GM12801 (cell line): ENCODE results near the gene CNKSR3.

Experiments used
- TF ChIP-seq, protein P1 (sequence below): IDR thresholded peaks from one replicate; pipeline ENCODE4 v1.5.1; 2011; ENCODE audit warnings: control low read depth; ENCODE audit not compliant: insufficient read length; ENCODE audit errors: extremely low read depth

The CNKSR3 gene

GRCh38 chr6:154453329-154453728 is 57.2 kb downstream of the CNKSR3 start:
- TF ChIP-seq, protein P1, sequence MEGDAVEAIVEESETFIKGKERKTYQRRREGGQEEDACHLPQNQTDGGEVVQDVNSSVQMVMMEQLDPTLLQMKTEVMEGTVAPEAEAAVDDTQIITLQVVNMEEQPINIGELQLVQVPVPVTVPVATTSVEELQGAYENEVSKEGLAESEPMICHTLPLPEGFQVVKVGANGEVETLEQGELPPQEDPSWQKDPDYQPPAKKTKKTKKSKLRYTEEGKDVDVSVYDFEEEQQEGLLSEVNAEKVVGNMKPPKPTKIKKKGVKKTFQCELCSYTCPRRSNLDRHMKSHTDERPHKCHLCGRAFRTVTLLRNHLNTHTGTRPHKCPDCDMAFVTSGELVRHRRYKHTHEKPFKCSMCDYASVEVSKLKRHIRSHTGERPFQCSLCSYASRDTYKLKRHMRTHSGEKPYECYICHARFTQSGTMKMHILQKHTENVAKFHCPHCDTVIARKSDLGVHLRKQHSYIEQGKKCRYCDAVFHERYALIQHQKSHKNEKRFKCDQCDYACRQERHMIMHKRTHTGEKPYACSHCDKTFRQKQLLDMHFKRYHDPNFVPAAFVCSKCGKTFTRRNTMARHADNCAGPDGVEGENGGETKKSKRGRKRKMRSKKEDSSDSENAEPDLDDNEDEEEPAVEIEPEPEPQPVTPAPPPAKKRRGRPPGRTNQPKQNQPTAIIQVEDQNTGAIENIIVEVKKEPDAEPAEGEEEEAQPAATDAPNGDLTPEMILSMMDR, result no peak

- TF ChIP-seq, protein P1, result no peak
These were observed 60.0 kb downstream of the CNKSR3 start for GRCh38 chr6:154450498-154450897.

DNA sequence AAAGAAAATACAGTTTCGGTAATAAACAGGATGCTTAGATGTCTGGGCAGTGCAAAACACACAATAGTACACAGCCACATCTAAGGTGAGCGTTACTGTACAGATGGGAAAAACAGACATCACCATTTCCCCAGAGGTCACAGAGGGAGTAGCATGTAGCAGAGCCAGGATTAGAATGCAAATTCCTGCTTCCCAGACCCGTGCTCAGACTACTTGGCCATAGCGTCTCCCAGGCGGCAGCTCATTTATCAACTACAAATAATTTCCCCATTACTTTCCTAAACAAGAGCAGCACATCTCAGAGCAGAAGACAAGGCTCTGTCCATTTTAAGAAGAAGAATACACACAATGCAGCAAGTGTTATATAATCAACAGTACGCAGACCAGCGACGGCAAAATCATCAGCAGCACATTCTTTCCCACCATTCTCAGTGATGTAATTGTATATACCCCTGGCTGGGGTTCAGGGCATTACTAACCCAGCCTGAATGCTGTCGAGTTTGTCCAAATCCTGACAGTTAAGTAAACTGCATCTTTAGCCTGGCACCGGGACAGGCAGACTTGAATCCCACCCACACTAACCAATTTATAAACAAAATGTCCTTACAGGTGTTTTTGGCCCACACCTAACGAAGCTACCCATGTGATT is 61.9 kb downstream of the CNKSR3 start:
- TF ChIP-seq, protein P1, result no peak

- TF ChIP-seq, protein P1, result no peak
These were observed 62.5 kb downstream of the CNKSR3 start for GRCh38 chr6:154447954-154448353.

GRCh38 chr6:154446984-154447383 is 63.5 kb downstream of the CNKSR3 start:
- TF ChIP-seq, protein P1, result no peak

- TF ChIP-seq, protein P1, result no peak
These were observed 65.1 kb downstream of the CNKSR3 start for GRCh38 chr6:154445417-154445816.

DNA sequence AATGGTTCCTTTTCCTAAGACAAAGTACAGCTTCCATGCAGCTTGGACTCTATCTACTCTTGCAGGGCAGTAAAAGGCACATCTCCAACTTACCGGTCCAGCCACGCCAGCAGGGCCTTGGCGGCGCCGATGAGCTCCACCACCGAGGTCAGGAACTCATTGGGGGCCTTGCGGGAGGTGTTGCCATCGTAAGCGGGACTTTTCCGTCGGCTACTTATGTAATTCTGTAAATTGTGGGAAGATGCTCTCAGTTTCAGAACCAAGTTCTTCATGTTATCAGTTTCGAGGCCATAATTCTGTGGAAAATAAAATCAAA is 68.5 kb downstream of the CNKSR3 start:
- TF ChIP-seq, protein P1, result no peak
